ENCODE measurements around the gene FAM120A. TPM values are rescaled to one million over a fixed set of nuclear protein-coding genes. Genes with fewer than 3 reads are reported as not detected.

FAM120A gene
- total RNA-seq, 4 donors from 2014 or later: 81.7 to 125 (median 90.1) TPM

DNA sequence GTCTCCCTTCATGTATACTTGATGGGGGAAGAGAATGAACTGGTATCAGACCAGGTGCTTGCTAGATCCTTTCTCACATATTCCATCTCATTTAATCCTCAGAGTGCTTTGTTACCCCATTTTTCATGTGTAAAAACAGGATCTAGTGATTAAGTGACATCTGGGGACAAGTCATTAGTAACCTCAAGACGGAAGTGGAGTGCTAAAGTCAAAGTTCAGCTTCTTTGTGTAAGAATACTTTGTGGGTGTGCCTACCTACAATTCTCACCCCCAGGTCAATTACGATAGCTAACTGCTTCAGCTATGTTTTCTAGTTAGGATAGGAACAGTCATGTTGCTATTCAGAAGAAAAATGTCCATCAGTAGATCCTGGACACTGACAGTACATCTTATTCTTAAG lies 5.0 kb downstream of the FAM120A start:
- Histone ChIP-seq H3K27ac (replicated peaks in 1 of 4) (no peak overlapping the region), H3K27me3 (no peaks in the 10 kb centered on the region), H3K36me3 (no peaks in the 10 kb centered on the region), H3K4me1 (peaks cover 58 to 72% (median 69%) of the 10 kb centered on the region in 4 donors), H3K9me3 (no peaks in the 10 kb centered on the region), H3K4me3 (no peak overlapping the region)
- TF ChIP-seq POLR2AphosphoS5 (IDR thresholded peaks at IDR 0.05): no peak
- TF ChIP-seq POLR2A (IDR thresholded peaks at IDR 0.05; ENCODE audit: low read depth): no peak
- TF ChIP-seq EP300 (IDR thresholded peaks at IDR 0.05): no peak
- TF ChIP-seq, protein P1, sequence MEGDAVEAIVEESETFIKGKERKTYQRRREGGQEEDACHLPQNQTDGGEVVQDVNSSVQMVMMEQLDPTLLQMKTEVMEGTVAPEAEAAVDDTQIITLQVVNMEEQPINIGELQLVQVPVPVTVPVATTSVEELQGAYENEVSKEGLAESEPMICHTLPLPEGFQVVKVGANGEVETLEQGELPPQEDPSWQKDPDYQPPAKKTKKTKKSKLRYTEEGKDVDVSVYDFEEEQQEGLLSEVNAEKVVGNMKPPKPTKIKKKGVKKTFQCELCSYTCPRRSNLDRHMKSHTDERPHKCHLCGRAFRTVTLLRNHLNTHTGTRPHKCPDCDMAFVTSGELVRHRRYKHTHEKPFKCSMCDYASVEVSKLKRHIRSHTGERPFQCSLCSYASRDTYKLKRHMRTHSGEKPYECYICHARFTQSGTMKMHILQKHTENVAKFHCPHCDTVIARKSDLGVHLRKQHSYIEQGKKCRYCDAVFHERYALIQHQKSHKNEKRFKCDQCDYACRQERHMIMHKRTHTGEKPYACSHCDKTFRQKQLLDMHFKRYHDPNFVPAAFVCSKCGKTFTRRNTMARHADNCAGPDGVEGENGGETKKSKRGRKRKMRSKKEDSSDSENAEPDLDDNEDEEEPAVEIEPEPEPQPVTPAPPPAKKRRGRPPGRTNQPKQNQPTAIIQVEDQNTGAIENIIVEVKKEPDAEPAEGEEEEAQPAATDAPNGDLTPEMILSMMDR (IDR thresholded peaks at IDR 0.05): no peak
- no peak for DNase-seq (ENCODE audit: extremely low spot score)
- intact Hi-C loops (cut with DNase I): loop anchor here (10.0 kb wide), 2 partner anchors 48 to 322 kb away; partner anchors contain the start of gene NINJ1
- WGBS: 81% methylated on average over 2 of the region's 2 CpGs

DNA sequence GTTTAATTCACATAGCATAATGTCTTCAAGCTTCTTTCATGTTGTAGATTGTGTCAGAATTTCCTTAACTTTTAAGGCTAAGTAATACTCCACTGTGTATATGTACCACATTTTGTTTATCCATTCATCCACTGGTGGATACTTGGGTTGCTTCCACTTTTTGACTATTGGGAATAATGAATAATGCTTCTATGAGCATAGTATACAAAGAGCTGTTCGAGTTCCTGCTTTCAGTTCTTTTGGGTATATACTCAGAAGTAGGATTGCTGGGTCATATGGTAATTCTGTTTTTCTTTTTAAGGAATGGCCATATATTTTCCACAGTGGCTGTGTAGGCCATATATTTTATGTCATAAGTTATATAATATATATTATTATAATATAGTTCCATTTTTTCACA lies 5.5 kb downstream of the FAM120A start:
- TF ChIP-seq EP300 (IDR thresholded peaks at IDR 0.05): no peak
- TF ChIP-seq, protein P1 (IDR thresholded peaks at IDR 0.05): no peak
- TF ChIP-seq POLR2AphosphoS5 (IDR thresholded peaks at IDR 0.05): no peak
- TF ChIP-seq POLR2A (IDR thresholded peaks at IDR 0.05; ENCODE audit: low read depth): no peak
- no peaks in the 10 kb centered on the region for H3K36me3 ChIP-seq
- 53% methylated on average over 1 of the region's 1 CpG for WGBS
- no peaks in the 10 kb centered on the region for H3K9me3 ChIP-seq
- H3K27ac ChIP-seq (replicated peaks in 1 of 4): no peak overlapping the region
- no peak for DNase-seq (ENCODE audit: extremely low spot score)
- no peaks in the 10 kb centered on the region for H3K27me3 ChIP-seq
- intact Hi-C loops (cut with DNase I): loop anchor here (10.0 kb wide), 2 partner anchors 48 to 322 kb away; partner anchors contain the start of gene NINJ1
- H3K4me1 ChIP-seq: peaks cover 58 to 76% (median 70%) of the 10 kb centered on the region in 4 donors
- no peak overlapping the region for H3K4me3 ChIP-seq

DNA sequence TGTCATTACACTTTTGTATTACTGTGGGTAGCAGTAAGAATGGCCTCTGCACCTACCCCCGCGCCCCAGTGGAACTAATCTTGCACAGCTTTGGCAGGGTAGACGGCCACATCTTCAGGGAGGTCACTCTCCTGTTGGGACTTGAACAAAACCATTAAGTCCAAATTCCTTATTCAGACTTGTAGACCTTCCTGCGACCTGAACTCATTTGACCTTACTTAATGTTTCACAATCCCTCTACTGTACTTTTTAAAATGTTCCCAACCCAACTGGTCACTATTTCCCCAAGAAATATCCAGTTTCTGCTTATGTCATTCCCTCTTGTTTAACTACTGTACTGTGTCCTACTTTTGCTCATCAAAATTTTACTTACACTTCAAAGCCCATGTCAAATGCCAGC lies 7.2 kb downstream of the FAM120A start:
- Histone ChIP-seq H3K4me1 (peaks cover 62 to 89% (median 74%) of the 10 kb centered on the region in 4 donors), H3K4me3 (no peak overlapping the region), H3K27ac (replicated peaks in 1 of 4) (no peak overlapping the region), H3K27me3 (no peaks in the 10 kb centered on the region), H3K9me3 (no peaks in the 10 kb centered on the region), H3K36me3 (no peaks in the 10 kb centered on the region)
- WGBS: 77% methylated on average over 4 of the region's 4 CpGs
- intact Hi-C loops (cut with DNase I): loop anchor here (10.0 kb wide), 2 partner anchors 46 to 324 kb away; partner anchors contain the start of gene NINJ1
- no peak for DNase-seq (ENCODE audit: extremely low spot score)
- TF ChIP-seq, protein P1 (IDR thresholded peaks at IDR 0.05): no peak
- no peak for TF ChIP-seq EP300 (IDR thresholded peaks at IDR 0.05)
- TF ChIP-seq POLR2A (IDR thresholded peaks at IDR 0.05; ENCODE audit: low read depth): no peak

DNA sequence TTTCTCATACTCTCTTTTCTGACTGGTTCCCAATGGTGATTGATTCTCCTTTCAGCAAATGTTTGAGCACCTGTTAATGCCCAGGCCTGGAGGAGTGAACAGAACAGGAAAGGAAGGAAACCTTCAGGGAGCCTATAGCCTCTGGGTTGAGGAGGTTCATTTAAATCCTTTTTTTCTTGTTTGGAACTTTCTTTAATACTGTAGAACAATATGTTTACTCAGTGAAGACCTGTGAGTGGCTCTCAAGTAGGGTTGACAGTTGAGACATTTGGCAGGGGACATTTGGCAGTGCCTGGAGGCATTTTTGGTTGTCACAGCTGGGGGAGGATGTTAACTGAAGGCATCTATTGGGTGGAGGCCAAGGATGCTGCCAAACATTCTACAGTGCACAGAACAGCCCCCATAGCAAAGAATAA lies 8.0 kb downstream of the FAM120A start:
- intact Hi-C loops (cut with DNase I): loop anchor here (10.0 kb wide), 2 partner anchors 45 to 325 kb away; partner anchors contain the start of gene NINJ1
- DNase-seq (ENCODE audit: extremely low spot score): no peak
- Histone ChIP-seq H3K27me3 (no peaks in the 10 kb centered on the region), H3K27ac (replicated peaks in 1 of 4) (no peak overlapping the region), H3K4me1 (peaks cover 61 to 89% (median 74%) of the 10 kb centered on the region in 4 donors), H3K36me3 (no peaks in the 10 kb centered on the region), H3K9me3 (no peaks in the 10 kb centered on the region), H3K4me3 (no peak overlapping the region)
- TF ChIP-seq EP300 (IDR thresholded peaks at IDR 0.05) (no peak), POLR2AphosphoS5 (IDR thresholded peaks at IDR 0.05) (no peak), POLR2A (IDR thresholded peaks at IDR 0.05; ENCODE audit: low read depth) (no peak)
- TF ChIP-seq, protein P1 (IDR thresholded peaks at IDR 0.05): no peak

Data from esophagus muscularis mucosa (tissue), 4 donors.